ENCODE measurements around the gene HBE1.

Gene HBE1

DNA sequence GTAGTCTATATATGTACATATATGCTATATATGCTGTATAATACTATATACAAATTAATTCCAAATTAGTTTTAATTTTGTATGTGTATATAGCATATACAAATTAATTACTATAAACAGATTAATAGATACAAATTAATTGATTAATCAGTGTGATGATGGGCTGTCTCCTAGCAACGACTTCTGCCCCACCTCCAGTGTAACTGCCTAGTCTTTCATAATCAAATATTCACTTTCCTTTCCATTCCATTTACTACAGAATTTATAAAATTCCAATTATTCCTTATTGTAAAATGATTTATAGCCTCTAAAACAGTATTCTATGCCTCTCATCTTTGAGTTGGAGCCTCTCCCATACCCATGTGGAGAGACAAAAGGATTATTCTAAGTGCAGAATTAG, 36.4 kb downstream of the HBE1 start:
- DNase-seq (ENCODE audit: low spot score): no peak

GRCh38 chr11:5232821-5233220, 36.9 kb downstream of the HBE1 start:
- DNase-seq (ENCODE audit: low spot score): no peak

DNA sequence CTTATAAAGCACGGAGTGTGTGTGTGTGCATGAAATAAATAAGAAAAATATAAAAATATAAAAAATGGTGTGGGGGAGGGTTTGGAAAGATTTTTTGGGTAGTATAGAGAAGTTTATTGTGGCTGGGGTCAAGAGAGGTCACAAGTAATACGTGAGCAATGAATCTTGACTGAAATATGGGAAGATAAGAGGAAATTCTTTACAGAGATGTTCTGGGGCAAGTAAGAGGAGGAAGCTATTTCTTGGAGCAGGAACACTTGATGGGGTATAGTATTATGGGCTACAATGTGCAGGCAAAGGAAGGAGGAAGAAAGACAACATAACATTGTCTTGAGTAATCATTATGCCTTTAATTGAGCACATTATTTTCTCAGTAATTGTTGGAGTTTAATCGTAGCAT, 37.6 kb downstream of the HBE1 start:
- no peak for DNase-seq (ENCODE audit: low spot score)

DNA sequence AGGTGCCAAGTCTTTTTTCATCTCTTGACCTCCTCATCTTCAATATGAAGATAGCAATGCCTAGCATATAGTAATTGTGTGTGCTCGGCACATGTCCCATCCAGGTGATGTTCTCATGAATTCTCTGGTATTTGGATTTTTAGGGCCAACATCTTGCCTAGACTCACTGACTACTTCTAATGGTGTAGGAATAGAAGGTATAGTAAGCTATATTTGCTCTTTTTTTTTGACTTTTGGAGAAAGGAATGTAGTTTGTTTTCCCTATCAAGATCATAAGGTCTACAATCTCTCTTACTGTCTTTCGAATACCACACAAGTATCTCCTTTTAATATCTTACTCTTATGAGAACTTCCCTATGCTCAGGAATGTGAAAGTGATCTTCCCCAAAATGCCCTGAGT, 38.6 kb downstream of the HBE1 start:
- DNase-seq (ENCODE audit: low spot score): no peak

GRCh38 chr11:5230266-5230665, 39.5 kb downstream of the HBE1 start:
- DNase-seq (ENCODE audit: low spot score): no peak

- no peak for DNase-seq (ENCODE audit: low spot score)
These were observed 39.9 kb downstream of the HBE1 start for GRCh38 chr11:5229796-5230195.

- no peak for DNase-seq (ENCODE audit: low spot score)
These were observed 40.4 kb downstream of the HBE1 start for GRCh38 chr11:5229356-5229755.

DNA sequence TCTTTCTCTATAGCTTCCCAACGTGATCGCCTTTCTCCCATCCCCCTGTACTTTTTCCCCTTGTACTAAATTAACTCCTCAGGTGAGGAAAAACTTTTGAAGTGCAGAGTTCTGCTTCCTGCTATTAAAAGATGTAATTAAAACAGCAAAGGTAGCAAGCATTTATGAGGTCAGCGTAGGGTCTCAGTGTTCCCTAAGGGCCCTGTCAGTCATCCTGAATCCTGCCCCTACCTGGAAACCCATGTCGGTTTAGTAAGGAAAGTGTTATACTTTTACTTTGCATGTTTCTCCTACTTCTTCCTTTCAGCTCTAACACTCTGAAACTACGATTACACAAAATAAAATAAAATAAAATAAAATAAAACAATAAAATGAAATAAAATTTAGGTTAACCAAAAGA, 41.6 kb downstream of the HBE1 start:
- DNase-seq (ENCODE audit: low spot score): no peak

- no peak for DNase-seq (ENCODE audit: low spot score)
These were observed 42.1 kb downstream of the HBE1 start for GRCh38 chr11:5227681-5228080.

DNA sequence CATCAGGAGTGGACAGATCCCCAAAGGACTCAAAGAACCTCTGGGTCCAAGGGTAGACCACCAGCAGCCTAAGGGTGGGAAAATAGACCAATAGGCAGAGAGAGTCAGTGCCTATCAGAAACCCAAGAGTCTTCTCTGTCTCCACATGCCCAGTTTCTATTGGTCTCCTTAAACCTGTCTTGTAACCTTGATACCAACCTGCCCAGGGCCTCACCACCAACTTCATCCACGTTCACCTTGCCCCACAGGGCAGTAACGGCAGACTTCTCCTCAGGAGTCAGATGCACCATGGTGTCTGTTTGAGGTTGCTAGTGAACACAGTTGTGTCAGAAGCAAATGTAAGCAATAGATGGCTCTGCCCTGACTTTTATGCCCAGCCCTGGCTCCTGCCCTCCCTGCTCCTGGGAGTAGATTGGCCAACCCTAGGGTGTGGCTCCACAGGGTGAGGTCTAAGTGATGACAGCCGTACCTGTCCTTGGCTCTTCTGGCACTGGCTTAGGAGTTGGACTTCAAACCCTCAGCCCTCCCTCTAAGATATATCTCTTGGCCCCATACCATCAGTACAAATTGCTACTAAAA, 42.9 kb downstream of the HBE1 start, which contains the start of gene HBB:
TSS of gene HBB (minus strand) at position 340 of the 579 bp plus-strand sequence. CDS start at position 290, 50 bp downstream.
- DNase-seq (ENCODE audit: low spot score): no peak

DNA sequence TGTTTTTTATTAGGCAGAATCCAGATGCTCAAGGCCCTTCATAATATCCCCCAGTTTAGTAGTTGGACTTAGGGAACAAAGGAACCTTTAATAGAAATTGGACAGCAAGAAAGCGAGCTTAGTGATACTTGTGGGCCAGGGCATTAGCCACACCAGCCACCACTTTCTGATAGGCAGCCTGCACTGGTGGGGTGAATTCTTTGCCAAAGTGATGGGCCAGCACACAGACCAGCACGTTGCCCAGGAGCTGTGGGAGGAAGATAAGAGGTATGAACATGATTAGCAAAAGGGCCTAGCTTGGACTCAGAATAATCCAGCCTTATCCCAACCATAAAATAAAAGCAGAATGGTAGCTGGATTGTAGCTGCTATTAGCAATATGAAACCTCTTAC, 44.3 kb downstream of the HBE1 start:
- no peak for DNase-seq (ENCODE audit: low spot score)

- no peak for DNase-seq (ENCODE audit: low spot score)
These were observed 44.9 kb downstream of the HBE1 start for GRCh38 chr11:5224538-5225479.

DNA sequence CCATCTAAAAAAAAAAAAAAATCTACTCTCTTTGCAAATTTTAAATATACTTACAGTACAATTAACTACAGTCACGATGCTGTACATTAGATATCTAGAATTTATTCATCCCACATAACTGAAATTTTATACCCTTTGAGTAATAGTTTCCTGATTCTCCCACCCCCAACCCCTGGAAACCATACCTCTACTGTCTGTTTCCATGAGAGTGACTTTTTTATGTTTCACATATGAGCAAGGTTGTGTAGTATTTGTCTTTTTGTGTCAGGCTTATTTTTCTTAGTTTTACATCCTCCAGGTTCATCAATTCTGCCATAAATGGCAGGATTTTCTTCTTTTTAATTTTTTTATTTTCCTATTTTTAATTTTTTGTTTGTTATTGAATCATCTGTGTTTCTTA, 46.1 kb downstream of the HBE1 start:
- DNase-seq (ENCODE audit: low spot score): no peak

- no peak for DNase-seq (ENCODE audit: low spot score)
These were observed 46.6 kb downstream of the HBE1 start for GRCh38 chr11:5223146-5223545.
